ENCODE measurements around the gene DDX4. TPM values are rescaled to one million over a fixed set of nuclear protein-coding genes. Genes with fewer than 3 reads are reported as not detected.

Gene DDX4
- total and polyA plus RNA-seq, 9 of the 15 experiments (the other 6 are each of a cell fraction or from before 2014, with no cell fraction given), result not detected

- no peaks in the 10 kb centered on the region for H3K36me3 ChIP-seq (ENCODE audit: control insufficient read depth, insufficient read depth, low read length)
- no peaks in the 10 kb centered on the region for H4K20me1 ChIP-seq (replicated peaks; ENCODE audit: control insufficient read depth, insufficient read depth, low read length)
- ChIA-PET CTCF (ENCODE audit: low intra/inter-chr PET ratio) (no interaction called here), POLR2A (interaction anchor here (0.7 kb wide), 2 partner anchors 473 to 771 kb away, joined by 3 read pairs; no protein-coding TSS in a partner anchor)
- H3K27ac ChIP-seq (ENCODE audit: extremely low read depth, low read depth, low read length), result no peak overlapping the region
- no peak overlapping the region for H3K9ac ChIP-seq (ENCODE audit: insufficient read depth in 1 of 2, low read depth in 2 of 2, low read length in 2 of 2)
- FAIRE-seq (no peak), ATAC-seq (no peak), DNase-seq (ENCODE audit: extremely low read depth in 1 of 4, low spot score in 3 of 4) (no peak)
- no peaks in the 10 kb centered on the region for H3K27me3 ChIP-seq (ENCODE audit: control insufficient read depth in 2 of 2, insufficient read depth in 2 of 2, low read length in 2 of 2)
- no peak overlapping the region for H3K4me2 ChIP-seq (ENCODE audit: insufficient read depth, low read length)
- no peaks in the 10 kb centered on the region for H3K9me3 ChIP-seq (replicated peaks; ENCODE audit: control insufficient read depth, insufficient read depth, low read depth, low read length)
- H3K9me1 ChIP-seq (ENCODE audit: control insufficient read depth, insufficient read depth, low read length), result no peaks in the 10 kb centered on the region
- in situ Hi-C loops (cut with MboI) (no loop called here), intact Hi-C loops (cut with micrococcal nuclease) (no loop called here)
- H2AFZ ChIP-seq (ENCODE audit: low read depth, low read length), result peak overlapping the region; percentile 27
- H3K79me2 ChIP-seq (ENCODE audit: control insufficient read depth, insufficient read depth, low read length), result peaks cover 10% of the 10 kb centered on the region
- H3K4me1 ChIP-seq (replicated peaks in 1 of 2; ENCODE audit: control insufficient read depth in 2 of 2, insufficient read depth in 2 of 2, low read length in 2 of 2), result peaks cover 0 to 11% of the 10 kb centered on the region in 2 experiments; a peak in 4 of 5 replicates
- no peak for TF ChIP-seq JUNB (CRISPR knock-in tag; conservative IDR thresholded peaks at IDR 0.05)
- TF ChIP-seq GTF2B (IDR thresholded peaks at IDR 0.05; ENCODE audit: extremely low read depth, insufficient read length), result no peak
- no peak for TF ChIP-seq CHD2 (IDR thresholded peaks at IDR 0.05; ENCODE audit: low read depth, low read length)
- no peak for TF ChIP-seq CREB5 (CRISPR knock-in tag; IDR thresholded peaks at IDR 0.05)
- no peak for TF ChIP-seq RFX7 (CRISPR knock-in tag; IDR thresholded peaks at IDR 0.05)
- no peak for TF ChIP-seq NFIX (CRISPR knock-in tag; IDR thresholded peaks at IDR 0.05; ENCODE audit: low read depth)
- TF ChIP-seq TGIF2 (CRISPR knock-in tag; IDR thresholded peaks at IDR 0.05), result no peak
- no peak for TF ChIP-seq POU5F1 (IDR thresholded peaks at IDR 0.05; ENCODE audit: borderline replicate concordance, low read depth, low read length, partially characterized antibody)
- no peak for TF ChIP-seq CREB1 (IDR thresholded peaks at IDR 0.05)
- TF ChIP-seq CREB1 (CRISPR knock-in tag; IDR thresholded peaks at IDR 0.05), result no peak
- no peak for TF ChIP-seq NCOA1 (IDR thresholded peaks at IDR 0.05; ENCODE audit: low read depth)
- TF ChIP-seq GMEB1 (CRISPR knock-in tag; IDR thresholded peaks at IDR 0.05), result no peak
- no peak for TF ChIP-seq GTF3C2 (IDR thresholded peaks at IDR 0.05; ENCODE audit: borderline replicate concordance, extremely low read depth, insufficient read length)
- BruUV-seq (replicated peaks), result no TSS peak
- WGBS (ENCODE audit: insufficient coverage, low coverage, missing lambda C conversion rate), result 46% methylated on average over 6 of the region's 6 CpGs
- no peak overlapping the region for H3K4me3 ChIP-seq
Observed at GRCh38 chr5:55714749-55715148, 23.1 kb upstream of the DDX4 start.
